ENCODE results near the gene PARP3. TPM values are rescaled to one million over a fixed set of nuclear protein-coding genes. Genes with fewer than 3 reads are reported as not detected.
A peak's percentile ranks its signal among the peaks of the same experiment; 100 is the strongest.

PARP3 gene
- total and polyA plus RNA-seq, 9 of the 15 experiments (the other 6 are each of a cell fraction or from before 2014, with no cell fraction given): 0.46 to 6.6 (median 4.5) TPM

- WGBS (ENCODE audit: insufficient coverage, low coverage, missing lambda C conversion rate): 0% methylated on average over 4 of the region's 4 CpGs
- H3K4me2 ChIP-seq (ENCODE audit: insufficient read depth, low read length): peak overlapping the region; percentile 96
- peak; percentile 54 for FAIRE-seq
- peak overlapping the region; percentile 91 for H3K27ac ChIP-seq (ENCODE audit: extremely low read depth, low read depth, low read length)
- H3K27me3 ChIP-seq (ENCODE audit: control insufficient read depth in 2 of 2, insufficient read depth in 2 of 2, low read length in 2 of 2): no peaks in the 10 kb centered on the region
- peaks cover 32 to 69% of the 10 kb centered on the region in 2 experiments; a peak in 4 of 5 replicates for H3K4me1 ChIP-seq (replicated peaks in 1 of 2; ENCODE audit: control insufficient read depth in 2 of 2, insufficient read depth in 2 of 2, low read length in 2 of 2)
- H3K9me1 ChIP-seq (ENCODE audit: control insufficient read depth, insufficient read depth, low read length): no peaks in the 10 kb centered on the region
- ChIA-PET CTCF (ENCODE audit: low intra/inter-chr PET ratio) (no interaction called here), POLR2A (interaction anchor here (0.6 to 5.2 kb wide), 9 partner anchors 9 to 417 kb away, joined by 3 to 105 read pairs (median 3); partner anchors contain the start of genes ABHD14A, ABHD14B, PARP3 and RPL29)
- in situ Hi-C loops (cut with MboI) (no loop called here), intact Hi-C loops (cut with micrococcal nuclease) (no loop called here)
- H4K20me1 ChIP-seq (replicated peaks; ENCODE audit: control insufficient read depth, insufficient read depth, low read length): no peaks in the 10 kb centered on the region
- H3K4me3 ChIP-seq: peak overlapping the region; percentile 55
- H3K9me3 ChIP-seq (replicated peaks; ENCODE audit: control insufficient read depth, insufficient read depth, low read depth, low read length): no peaks in the 10 kb centered on the region
- TSS peak; percentile 73 for BruUV-seq (replicated peaks)
- peaks cover 23% of the 10 kb centered on the region; the same call in 2 of the 3 replicates for H3K36me3 ChIP-seq (ENCODE audit: control insufficient read depth, insufficient read depth, low read length)
- DNase-seq (ENCODE audit: extremely low read depth in 1 of 4, low spot score in 3 of 4): peak in 3 of 4 experiments; percentile 49 to 67 (median 64)
- ATAC-seq: peak; percentile 57
- H3K79me2 ChIP-seq (ENCODE audit: control insufficient read depth, insufficient read depth, low read length): peaks cover 47% of the 10 kb centered on the region
- H3K9ac ChIP-seq (ENCODE audit: insufficient read depth in 1 of 2, low read depth in 2 of 2, low read length in 2 of 2): peak overlapping the region; percentile 94 to 97
- H2AFZ ChIP-seq (ENCODE audit: low read depth, low read length): peak overlapping the region; percentile 69
- TF ChIP-seq SMARCE1 (IDR thresholded peaks at IDR 0.05) (no peak), ZFX (CRISPR knock-in tag; IDR thresholded peaks at IDR 0.05) (no peak), ID3 (CRISPR knock-in tag; IDR thresholded peaks at IDR 0.05) (no peak), ID3 (tag; IDR thresholded peaks at IDR 0.05) (0 out of 2 replicates have a peak, but pooled peaks have one; percentile 18), ZNF41 (CRISPR knock-in tag; conservative IDR thresholded peaks at IDR 0.05) (no peak), ZNF398 (CRISPR knock-in tag; IDR thresholded peaks at IDR 0.05) (no peak), SPI1 (IDR thresholded peaks at IDR 0.05; ENCODE audit: borderline replicate concordance, low read depth, low read length) (no peak), REST (IDR thresholded peaks at IDR 0.05; ENCODE audit: borderline replicate concordance) (0 out of 2 replicates have a peak, but pooled peaks have one; percentile 6), REST (CRISPR knock-in tag; IDR thresholded peaks at IDR 0.05; ENCODE audit: low read depth) (no peak), CBFB (CRISPR knock-in tag; IDR thresholded peaks at IDR 0.05) (0 out of 2 replicates have a peak, but pooled peaks have one; percentile 10), SRSF7 (optimal IDR thresholded peaks at IDR 0.05; ENCODE audit: low read depth, low read length) (no peak), MAFF (IDR thresholded peaks at IDR 0.05; ENCODE audit: low read length) (no peak), BHLHE40 (IDR thresholded peaks at IDR 0.05; ENCODE audit: low read length) (peak; percentile 43; the same call in 1 of the 2 replicates)
Measured at GRCh38 chr3:51982352-51982837, 40.2 kb downstream of the PARP3 start.
